ELF-1 (cell line): ENCODE measurements around the gene KCNC4.

ENCODE experiments used
- DNase-seq: peaks from one replicate; pipeline ENCODE4 v3.0.0-alpha.2; 2016; ENCODE audit warnings: low read depth, low spot score

KCNC4 gene

DNA sequence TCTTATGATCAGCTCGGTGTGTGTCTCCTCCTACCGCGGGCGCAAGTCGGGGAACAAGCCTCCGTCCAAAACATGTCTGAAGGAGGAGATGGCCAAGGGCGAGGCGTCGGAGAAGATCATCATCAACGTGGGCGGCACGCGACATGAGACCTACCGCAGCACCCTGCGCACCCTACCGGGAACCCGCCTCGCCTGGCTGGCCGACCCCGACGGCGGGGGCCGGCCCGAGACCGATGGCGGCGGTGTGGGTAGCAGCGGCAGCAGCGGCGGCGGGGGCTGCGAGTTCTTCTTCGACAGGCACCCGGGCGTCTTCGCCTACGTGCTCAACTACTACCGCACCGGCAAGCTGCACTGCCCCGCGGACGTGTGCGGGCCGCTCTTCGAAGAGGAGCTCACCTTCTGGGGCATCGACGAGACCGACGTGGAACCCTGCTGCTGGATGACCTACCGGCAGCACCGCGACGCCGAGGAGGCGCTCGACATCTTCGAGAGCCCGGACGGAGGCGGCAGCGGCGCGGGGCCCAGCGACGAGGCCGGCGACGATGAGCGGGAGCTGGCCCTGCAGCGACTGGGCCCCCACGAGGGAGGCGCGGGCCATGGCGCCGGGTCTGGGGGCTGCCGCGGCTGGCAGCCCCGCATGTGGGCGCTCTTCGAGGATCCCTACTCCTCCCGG is 1.5 kb downstream of the KCNC4 start:
- no peak for DNase-seq

DNA sequence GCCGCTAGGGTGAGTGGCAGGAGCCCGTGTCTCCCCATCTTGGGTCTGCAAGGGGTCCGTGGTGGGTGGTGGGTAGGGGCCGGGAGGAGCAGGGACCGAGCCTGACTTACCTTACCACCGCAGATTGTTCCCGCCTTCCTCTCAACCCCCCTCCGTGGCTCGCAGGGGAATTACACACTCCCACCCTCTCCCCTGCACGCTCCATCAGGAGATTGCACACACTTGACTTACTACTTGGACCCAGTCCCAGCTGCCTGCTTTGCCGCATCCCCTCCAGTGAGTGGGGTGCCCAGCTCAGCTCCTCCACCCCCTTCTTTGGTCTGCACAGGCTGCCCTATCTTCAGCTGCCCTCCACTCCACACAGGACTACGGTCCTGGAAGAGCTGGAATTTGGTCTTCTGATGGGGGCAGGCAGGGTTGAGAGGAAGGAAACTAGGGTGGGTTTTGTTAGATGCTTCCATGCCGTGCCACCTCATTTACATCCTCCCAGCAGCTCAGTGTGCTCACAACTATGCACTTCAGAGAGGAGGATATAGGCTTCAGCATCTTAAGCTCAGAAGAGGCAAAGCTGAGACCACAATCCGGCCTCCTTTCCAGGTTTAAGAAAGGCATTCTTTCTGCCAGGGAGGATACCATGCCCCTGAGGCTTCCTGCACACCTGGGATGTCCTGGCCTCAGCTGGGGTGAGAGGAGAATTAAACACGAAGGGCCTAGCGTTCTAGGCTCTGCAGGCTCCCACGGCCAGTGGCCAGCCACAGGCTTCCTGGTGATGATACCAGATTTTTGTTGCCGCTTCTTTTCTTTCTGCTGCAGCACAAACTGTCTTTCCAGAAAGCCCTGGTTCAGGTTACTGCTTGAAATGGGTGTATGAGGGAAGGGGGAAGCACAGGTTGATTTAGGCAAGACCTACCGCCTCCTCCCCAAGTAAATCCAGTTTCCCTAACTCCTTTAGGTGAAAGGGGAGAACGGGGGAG is 2.3 kb downstream of the KCNC4 start:
- no peak for DNase-seq

DNA sequence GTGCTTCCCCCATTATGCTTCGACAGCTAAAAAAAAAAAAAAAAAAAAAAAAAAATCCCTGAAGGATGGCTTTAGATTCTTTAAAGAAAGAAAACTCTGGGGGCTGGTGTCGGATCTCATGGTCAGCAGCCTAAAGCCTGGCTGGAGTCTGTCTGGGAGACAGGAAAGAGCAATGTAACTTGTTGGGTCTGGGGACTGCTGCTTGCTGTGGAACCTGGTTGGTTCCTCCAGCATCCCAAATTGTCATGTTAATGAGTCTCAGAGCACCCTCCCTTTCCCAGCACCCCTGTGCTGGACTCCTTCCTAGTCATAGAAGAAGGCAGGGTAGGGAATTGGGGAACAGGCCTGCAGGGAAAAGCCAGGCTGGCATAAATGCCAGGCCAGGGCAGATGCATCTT is 3.0 kb downstream of the KCNC4 start:
- no peak for DNase-seq

DNA sequence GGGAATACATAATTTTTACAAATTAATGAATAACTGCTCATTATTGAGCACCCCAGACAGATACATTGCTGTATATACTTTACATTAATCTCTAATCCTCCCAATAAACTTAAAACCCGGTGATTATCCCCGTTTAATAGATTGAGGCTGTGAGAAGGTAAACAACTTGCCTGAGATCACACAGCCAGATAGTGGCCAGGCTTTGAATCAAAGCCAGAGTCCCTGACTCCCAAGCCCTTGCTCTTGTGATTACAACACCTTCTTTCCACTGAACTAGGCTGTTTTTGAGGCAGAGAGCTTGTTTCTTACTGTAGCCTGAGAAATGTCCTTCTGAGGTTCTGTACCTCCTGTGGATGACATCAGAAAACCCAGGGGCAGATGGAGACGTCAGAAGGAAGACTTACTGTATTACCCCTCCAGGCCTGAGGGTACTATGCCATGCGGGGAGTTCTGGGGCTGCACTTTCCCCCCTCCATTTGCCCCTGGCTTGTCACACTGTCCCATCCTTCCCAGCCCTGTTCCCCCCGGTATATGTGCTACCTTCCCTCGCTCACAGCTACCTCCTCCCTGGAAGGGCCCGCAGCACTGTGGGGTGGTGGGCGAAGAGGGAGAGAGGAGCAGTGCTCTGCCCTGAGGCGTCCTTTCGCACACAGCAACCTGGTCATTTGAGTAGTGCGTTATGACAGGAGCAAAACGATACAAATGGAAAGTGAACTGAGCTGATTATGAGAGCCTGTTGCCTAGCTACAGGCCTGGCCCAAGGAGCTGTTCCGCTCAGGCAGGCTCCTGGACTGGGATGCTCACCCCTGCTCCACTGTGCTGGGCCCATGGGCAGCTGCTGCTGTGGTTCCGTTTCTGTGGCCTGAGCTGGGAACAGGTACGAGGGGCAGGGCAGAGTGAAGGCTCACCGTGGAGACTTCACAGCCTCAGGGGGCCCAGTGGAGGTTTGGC is 4.6 kb downstream of the KCNC4 start:
- DNase-seq: no peak

DNA sequence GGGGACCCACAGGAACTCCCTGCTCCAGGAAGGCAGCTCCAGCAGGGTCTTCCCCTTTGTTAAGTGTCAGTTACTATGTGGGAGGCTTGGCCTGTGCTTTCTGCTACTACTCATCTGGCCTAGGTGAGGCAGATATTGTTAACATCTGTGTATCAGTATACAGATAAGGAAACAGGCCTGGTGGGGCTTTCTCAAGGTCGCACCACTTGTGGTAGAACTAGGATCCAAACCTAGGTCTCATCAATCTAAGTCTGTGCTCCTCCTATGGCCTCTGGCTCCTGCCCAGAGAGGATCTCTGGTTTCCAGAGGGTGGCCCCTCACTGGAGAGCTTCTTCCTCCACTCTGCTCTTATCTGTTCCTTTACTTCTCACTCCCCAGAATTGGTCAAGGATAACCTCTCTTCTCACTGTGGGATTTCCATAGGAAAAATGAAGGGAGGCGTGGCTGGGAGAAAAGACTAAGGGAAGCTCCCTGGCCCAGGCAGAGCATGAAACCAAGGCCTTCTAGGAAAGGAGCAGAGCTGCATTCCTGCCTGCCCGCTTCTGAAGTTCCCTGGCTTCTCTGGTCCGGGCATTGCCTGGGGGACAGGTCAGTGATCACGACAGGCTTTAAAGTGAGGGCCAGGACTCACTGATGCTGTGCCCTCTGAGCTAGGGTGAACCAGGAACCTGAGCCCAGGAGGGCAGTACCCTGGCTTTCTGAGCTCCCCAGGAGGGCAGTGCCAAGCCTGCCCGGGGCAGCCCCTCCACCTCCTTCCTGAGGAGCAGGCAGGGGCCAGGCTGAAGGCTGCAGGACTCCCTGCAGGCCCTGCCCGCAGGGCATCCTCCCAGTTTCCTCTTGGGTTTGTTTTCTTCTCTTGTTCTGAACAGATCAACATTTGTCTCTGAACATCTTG is 5.8 kb downstream of the KCNC4 start:
- DNase-seq: peak; percentile 13

DNA sequence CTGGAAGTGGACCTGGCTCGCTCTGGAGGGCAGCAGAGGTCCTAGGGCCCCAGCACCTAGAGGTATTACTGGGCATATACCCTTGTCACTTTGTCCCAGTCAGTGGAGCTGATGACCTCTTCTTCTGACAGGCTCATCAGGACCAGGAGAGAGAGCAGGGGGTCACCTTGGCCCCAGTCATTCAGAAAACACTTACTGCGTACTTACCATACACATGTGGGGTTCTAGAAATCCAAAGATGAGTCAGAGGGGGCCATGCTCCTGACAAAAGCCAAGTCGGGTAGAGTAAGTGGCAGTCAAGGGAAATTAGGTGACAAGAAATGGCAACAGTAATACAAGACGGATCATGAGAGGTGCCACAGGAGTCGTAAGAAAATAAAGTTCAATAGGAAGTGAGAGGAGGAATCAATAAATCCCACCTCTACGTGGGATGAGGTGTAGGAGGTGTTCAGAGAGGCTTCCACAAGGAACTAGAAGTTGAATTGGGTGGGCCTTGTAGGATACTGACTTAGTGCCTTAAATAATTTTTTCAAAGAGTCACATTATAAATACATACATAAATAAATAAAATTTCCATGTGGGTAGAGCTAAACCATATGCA is 6.8 kb downstream of the KCNC4 start:
- no peak for DNase-seq

DNA sequence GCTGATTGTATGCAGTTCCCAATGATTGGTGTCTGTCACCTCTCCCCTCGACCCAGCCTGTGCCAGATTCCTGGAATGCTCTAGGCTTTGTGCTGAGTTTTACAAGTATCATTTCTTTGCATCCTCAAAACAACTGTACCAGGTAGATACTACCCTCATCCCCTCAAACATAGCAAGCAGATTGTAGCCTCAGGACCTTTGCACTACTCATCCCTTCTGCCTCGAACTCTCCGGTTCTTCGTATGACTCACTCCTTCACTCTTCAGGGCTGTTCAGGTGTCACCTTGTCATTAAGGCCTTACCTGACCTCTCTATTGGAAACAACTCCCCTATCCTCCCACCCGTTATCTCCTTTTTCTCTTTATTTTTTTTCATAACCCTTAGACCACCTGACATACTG is 8.0 kb downstream of the KCNC4 start:
- no peak for DNase-seq

DNA sequence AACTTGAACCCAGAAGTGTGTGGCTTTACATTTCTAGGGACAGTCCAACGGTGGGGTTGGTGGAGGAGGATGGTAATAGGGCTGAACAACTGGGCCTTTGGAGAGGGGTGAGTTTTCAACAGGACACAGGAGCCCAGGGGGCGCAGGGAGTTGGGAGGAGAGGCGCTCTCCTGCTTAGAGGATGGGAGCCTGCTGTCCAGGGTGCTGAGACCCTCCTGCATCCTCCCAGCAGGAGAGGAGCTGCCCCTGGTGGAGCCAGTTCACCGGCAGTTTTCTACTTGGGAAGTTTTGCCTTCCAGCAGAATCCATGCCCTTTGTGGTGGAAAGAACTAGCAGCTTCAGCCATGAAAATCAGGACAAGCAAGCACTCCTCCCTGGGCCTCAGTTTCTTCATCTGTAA is 8.6 kb downstream of the KCNC4 start:
- peak; percentile 70 for DNase-seq

DNA sequence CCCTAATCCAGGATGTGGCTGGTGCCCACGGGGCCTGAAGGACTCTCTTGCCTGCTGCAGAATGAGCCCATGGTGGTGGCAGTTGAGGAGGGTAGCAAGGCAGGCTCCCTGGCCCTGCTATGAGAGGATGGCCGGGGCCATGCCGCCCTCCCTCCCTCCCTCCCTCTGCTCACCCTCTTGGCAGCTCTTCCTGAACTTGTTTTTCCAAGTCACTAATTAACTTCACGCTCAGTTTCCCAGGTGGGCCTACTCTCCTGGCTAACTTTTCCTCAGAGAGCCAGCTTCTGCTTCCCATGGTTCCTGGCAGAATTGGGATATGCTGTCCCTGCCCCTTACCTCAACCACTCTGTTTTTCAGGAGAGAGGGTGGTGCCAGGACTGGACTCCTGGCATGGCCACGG is 10.2 kb downstream of the KCNC4 start:
- no peak for DNase-seq

DNA sequence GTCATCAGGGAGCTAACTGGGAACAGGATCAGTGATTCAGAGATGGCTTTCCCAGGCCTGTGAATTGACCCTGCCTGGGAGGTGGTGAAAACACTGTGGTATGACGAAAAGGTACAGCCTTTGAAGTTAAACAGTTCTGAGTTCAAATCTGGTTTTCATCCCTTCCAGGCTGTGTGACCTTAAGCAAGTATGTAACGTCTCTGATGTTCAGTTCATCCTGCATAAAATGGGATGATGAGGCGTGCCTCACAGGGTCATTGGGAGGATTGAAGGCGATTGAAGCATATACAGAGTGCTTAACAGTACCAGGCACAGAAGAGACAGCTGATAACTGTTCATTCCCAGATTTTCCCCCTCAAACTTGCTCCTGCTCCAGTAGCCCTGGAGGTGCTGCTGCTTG is 11.0 kb downstream of the KCNC4 start:
- DNase-seq: no peak

DNA sequence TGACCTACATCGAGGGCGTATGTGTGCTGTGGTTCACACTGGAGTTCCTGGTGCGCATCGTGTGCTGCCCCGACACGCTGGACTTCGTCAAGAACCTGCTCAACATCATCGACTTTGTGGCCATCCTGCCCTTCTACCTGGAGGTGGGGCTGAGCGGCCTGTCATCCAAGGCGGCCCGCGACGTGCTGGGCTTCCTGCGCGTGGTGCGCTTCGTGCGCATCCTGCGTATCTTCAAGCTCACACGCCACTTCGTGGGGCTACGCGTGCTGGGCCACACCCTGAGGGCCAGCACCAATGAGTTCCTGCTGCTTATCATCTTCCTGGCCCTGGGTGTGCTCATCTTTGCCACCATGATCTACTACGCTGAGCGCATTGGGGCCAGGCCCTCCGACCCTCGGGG is 13.0 kb downstream of the KCNC4 start:
- no peak for DNase-seq

DNA sequence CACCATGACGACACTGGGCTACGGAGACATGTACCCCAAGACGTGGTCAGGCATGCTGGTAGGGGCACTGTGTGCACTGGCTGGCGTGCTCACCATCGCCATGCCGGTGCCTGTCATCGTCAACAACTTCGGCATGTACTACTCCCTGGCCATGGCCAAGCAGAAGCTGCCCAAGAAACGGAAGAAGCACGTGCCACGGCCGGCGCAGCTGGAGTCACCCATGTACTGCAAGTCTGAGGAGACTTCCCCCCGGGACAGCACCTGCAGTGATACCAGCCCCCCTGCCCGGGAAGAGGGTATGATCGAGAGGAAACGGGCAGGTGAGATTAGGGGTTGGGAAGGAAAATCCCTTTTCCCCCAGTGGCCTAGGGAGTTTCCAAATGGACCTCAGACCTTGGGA is 13.5 kb downstream of the KCNC4 start:
- DNase-seq: no peak

DNA sequence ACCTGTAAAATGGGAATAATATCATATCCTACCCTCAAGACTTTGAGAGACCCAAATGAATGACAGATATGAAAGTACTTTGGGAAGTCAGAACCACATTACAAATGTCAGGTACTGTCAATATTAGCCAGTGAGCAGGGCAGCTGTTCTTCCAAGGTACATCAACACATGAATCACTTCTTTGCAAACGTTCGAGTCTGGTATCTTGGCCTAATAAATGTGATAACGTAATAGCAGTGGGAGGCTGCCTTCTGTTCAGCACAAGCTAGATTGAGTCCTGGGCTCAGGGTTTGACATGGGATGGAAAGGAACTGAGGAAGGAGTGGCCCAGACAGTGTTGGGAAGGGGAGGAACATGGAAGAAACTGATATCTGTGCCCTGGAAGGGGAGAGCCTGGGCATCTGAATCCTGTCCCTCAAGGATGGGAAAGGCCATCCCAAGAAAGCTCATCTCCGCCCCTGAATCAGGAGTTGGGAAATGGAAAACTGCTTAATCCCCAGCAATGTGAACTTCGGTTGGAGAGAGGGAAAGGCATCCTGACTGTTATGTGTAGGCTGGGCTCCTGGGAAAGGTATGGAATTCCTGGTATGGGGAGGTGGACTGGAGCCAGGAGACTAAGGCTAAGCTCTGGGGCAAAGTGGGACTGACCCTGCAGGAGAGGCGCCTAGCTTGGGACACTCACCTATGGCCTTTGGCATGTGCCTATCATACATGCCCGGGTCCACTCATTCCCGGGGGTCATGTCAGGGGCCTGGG is 14.3 kb downstream of the KCNC4 start:
- peak; percentile 34 for DNase-seq

DNA sequence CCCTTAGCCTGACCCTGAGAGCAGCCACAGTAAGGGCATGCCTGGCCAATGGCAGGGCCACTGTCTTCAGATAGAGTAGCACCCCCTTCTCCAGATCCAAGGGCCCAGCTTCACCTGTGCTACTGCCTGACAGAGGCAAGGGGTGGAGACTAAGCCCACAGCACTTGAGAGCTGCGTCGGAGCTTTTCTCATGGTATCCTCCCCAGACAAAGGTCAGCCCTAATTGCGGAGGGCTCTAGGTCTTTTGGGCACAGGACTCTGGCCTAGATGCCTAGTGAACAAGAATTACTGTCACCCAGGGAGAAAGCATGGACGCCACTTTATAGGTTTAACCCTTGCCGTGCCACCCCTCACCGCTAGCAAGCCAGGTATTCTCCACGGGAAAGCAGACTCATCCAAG is 15.1 kb downstream of the KCNC4 start:
- no peak for DNase-seq

DNA sequence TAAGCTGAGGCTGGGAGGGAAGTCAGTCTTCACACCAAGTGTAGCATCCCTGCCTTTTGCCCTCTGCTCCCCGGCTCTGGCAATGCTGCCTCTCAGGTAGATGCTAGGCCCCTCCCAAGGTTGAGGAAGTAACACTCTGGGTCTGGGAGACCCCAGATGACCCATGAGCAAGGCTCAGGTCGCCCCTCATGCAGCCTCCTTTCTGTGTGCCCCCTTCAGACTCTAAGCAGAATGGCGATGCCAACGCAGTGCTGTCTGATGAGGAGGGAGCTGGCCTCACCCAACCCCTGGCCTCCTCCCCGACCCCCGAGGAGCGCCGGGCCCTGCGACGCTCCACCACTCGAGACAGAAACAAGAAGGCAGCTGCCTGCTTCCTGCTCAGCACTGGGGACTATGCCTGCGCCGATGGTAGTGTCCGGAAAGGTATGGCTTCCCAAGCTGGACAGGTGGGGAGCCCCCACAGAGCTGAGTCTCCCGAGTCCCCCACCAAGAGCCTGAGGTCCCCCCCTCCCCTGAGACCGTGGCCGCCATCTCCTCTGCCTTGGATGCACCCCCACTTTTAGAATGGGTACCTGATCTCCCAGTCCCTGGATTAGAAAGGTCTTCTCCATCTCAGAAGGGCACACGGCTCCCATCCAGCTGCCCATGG is 15.8 kb downstream of the KCNC4 start:
- no peak for DNase-seq

DNA sequence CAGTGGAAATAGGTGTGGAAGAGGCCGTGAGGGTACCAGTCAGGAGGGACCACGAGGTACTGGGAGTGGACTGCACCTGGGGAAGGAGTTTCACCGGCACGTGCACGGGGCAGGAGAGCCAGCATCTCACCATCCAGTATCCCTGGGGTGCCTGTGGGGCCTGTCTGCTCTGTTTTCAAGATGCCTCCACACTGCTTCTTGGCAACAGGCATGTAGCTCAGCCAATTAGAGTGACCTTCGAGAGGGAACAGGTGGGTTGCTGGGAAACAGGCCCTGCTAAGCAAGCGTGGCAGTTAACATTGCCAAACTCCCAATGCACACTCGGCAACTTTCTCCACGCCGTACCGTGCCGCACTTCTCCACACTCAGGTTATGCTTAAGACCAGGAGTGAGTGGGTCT is 17.7 kb downstream of the KCNC4 start:
- no peak for DNase-seq

DNA sequence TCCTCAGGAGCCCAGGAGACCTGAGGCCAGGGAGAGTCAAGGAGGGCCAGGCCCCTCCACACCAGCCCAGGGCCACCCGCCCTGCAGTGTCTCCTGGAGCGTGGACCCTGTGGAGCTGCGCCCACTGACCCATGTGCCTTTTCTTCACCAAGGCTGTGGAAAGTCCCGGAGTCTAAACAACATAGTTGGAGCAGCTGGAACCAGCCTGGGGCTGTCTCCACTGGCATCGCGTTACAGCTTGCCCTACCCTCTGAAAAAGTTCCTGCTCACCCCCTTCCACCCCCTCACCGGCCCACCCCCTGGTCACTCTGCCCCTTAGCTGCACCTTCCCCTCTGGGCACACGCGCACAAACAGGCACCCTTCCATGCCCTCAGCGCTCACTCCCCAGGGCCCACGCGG is 18.3 kb downstream of the KCNC4 start:
- no peak for DNase-seq

DNA sequence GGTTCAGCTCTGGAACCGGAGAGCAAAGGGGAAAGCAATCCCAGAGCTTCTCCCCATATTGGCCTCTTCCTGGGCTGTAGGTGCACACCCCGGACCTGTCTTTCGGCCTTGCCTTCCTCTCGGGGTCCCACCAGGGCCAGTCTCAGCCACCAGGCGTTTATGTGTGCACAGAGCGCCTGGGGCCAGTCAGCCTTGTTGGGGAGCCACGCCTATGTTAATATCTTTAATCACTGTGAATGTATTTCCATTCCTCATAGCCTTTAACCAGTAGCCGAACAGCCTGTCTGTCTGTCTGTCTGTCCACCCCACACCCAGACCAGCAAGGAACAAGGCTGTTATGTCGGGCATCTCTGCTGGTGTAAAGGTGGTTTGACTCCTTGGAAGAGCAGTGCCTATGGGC is 18.8 kb downstream of the KCNC4 start:
- DNase-seq: no peak

DNA sequence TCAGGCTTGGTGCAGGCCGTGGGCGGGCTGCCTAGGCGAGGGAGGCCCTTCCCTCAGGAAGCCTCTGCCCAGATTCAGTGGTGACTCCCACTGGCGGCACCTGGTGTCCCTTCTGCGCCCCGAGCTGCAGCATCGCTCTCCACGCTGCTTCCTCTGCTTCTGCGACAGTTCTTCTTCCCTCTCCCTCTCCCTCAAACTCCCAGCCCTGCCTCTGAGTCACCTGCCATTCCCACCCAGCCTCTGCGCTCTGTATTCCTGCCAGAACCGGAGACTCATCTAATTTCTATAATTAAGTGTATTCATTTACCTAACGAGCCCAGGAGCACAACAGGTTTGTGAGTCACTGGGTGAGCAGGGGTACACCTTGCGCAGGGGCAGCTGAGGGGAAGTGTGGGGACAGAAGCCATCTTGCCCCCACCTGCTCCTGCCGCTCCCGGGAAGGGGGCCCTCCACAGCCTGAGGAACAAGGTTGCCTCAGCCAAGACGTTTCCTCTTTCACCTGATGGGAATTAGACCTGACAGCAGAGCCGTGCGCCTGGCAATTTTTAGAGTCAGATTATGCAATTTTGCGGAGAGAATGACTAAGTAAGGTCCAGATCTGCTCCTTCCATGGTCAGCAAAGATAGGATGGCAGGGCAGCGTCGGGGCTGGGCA is 19.4 kb downstream of the KCNC4 start:
- DNase-seq: no peak
